Renal cortex interstitium (tissue), 11 donors: ENCODE results near the gene GPHN. TPM values are rescaled to one million over a fixed set of nuclear protein-coding genes. Genes with fewer than 3 reads are reported as not detected.

Experiments used
- DNase-seq, 11 donors: peaks; one replicate each; pipeline ENCODE4 v3.0.0-alpha.2; 2013; ENCODE audit warnings: low read depth in 9 of 11, low spot score in 4 of 11; ENCODE audit errors: extremely low read depth in 1 of 11
- polyA plus RNA-seq, 3 donors: library from polyadenylated mRNA; unstranded; fragments of 120-200 nt; gene quantifications; one replicate each; pipeline ENCODE4 v1.2.1, GENCODE V29; 2013; ENCODE audit not compliant: insufficient read length in 3 of 3

Gene GPHN
- polyA plus RNA-seq, 3 donors = 66.0 to 77.8 (median 70.6) TPM

DNA sequence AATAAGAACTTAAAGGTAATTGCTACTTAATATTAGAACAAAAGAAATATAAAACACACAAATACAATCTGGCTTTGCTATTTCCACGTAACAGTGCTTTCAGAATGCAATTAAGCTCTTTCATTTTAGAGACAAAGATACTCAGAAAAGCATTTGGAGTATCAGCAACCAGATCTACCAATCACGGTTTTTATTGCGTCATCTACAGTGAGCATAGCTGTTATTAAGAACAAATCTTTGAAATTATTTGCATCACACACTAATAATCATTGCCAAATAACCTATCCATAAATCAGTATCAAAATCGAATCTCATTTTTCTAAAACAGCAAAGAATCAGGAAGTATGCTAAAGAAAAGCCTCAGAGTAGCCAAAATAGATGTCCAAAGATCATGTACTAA lies 654.4 kb downstream of the GPHN start:
- DNase-seq = no peak

DNA sequence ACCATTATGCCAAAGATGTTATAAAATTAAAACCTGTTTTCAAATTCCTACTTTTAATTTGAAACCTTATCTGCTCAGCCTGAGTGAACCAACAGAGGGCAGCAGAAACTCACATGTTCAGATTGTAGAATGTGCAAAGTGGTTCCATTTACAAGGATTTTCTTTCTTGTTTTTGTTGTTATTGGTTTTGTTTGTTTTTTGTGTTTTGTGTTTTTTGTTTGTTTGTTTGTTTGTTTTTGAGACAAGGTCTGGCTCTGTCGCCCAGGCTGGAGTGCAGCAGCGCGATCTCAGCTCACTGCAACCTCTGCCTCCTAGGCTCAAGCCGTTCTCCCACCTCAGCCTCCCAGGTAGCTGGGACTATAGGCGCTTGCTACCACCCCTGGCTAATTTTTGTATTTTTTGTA lies 658.5 kb downstream of the GPHN start:
- peak; percentile 15 to 43 (median 27) for DNase-seq

DNA sequence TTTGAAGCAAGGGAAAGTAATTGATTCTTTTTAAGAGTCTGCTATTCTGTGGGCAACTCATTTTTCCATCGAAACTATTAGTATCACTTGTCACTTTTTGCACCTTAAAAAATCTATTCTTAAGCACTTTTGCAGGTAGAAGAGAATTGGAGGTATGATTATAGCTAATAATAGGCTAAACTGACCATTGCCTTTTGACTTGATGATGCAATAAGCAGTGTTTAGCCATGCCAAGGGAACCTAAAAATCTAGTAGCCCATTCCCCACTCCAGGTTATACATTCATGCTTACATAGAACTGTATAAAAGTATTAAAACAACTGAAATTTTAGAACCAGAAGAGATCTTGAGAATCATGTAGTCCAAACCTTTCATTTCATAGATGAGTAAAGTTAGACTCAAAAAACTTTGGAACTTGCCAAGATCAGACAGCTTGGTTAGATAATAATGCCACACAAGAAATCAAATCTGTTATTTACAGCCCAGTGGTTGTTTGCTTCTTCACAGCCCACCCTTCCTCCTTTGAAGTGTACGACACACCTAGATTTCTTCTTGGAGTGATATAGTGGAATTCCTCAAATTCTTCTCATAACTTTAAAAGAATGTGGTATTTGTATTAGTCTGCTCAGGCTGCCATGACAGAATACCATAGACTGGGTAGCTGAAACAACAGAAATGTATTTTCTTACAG lies 659.6 kb downstream of the GPHN start:
- peak in 2 of 11 donors; percentile 1 to 2 for DNase-seq

DNA sequence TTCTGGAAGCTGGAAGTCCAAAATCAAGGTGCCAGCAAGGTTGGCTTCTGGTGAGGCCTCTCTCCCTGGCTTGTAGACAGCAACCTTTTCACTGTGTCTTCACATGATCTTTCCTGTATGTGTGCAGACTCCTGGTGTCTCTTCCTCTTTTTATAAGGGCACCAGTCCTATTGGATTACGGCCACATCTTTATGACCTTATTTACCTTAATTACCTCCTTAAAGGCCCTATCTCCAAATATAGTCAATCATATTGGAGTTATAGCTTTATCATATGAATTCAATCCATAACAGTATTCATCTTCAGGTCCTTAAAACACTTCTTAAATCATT lies 660.1 kb downstream of the GPHN start:
- no peak for DNase-seq

DNA sequence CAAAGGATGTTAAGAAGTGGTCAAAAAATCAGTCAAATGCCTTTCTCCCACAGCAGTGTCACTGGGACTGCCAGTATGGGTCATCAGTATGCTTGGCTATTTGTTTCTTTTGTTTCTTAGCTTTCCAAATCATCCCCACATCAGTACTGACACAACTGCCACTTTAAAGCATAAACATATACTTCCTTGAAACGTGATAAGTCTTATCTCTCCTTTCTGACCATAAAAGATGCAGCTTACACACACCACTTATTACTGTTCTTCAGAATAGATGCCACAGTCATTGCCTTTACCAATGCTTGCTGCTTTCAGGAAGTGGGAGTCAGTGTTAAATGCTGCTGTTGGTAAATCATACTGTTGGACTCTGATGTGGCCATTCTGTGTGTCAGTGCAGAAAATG lies 662.7 kb downstream of the GPHN start:
- DNase-seq = no peak

DNA sequence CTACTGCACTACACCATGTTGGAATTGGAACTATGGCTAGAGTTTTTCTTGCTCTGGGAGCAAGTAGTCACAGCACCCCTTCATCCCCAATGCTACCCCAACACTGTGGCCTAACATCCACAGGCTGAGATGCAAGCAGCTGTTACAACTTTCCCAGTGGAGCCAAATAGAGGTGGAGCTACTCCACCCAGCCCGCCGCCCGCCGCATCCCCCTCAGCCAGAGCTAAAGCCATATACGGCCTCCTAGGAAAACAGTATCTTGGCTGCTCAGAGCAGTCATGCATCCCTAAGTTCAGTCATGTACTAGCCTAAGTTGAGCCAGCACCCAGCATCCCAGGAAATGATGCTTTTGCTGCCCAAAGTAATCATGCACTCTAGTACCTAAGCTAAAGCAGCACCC lies 664.1 kb downstream of the GPHN start:
- no peak for DNase-seq

DNA sequence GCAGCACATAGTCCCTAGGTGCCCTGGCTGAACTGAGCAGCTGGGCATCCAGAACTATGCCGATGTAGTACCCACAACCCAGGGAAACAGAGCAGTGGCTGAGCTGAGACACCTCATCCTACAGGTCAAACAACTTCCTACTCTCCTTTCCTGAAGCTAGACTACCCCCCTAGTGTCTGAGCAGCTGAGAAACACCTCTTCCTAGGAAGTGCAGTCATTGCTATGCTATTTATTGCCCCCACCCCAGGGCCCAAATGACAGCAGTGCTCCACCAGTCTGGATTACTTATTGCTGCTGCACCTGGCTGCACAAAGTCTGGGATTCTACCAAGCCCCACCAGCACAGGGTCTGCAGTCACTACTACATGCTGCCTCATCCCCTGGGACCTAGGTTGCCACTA lies 664.6 kb downstream of the GPHN start:
- DNase-seq = no peak

DNA sequence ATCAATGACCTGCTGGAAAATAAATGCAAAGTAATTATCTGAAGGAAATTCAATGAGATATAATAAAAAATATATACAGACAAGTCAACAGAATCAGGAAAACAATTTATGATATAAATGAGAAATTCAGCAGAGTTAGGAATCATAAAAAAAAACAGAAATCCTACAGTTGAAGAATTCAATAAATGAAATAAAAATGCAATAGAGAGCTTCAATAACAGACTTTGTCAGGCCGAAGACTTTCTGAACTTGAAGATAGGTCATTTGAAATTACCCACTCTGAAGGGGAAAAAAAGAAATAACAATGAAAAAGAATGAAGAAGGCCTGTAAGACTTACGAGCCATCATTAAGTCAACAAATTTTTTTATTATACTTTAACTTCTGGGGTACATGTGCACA lies 665.8 kb downstream of the GPHN start:
- DNase-seq = no peak

DNA sequence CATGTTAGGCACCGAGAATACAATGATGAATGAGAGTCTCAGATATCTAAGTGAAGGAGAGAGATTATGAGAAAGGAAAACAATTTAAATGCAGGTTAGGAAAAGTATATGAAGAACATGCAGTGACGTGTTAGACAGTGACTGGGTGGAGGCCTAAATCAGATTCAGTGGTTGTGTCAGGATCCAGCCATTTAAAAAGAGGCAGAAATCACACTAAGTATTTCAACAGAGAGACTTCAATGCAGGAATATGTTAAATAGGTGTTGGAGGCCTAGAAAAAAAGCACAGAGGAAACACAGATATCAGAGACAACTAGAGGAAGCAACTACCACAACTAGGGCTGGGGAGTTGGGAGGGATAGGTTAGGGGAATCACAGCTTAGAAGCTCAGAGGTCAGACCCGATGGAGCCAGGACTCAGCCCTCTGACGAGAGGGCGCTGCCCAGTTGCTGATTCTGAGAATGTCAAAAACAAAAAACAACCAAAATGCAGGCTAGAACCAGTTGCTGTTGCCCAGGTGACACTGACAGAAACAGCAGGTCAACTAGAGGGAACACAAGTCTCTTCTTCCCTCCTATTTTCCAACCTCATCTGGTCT lies 678.3 kb downstream of the GPHN start:
- no peak for DNase-seq

DNA sequence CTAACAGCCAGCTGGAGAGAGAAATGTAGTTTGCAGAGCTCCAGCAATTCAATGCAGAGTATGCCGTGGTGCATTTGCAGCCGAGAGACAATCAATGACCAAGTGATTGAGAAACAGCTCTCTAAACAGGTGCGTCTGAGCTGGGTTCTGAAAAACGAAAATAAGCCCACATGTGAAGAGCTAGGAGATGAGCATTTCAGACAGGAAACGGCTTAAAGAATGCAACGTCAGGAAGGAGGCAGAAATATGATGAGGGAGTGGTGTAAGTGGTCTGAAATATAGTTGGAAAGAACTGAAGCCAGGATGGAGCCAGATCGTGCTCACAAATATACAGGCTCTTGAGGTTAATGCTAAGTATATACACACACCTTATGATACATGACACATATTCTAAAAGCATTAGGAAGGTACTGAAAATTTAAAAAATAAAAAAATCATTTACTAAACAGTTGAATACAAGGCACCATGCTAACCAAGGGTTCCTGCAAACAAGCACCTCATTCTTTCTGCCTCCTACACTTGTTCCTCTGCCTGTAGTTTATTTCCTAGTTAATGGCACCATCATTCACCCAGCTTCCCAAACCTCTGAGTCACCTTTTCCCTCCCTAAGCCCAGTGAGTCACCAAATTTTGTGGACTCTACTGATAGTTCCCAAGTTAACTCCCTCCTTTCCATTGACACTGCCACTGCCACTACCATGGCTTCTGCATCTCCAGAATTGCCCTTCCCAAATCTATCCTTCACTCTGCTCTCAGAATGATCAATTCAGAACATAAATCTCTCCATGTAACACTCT lies 679.0 kb downstream of the GPHN start:
- DNase-seq = no peak

DNA sequence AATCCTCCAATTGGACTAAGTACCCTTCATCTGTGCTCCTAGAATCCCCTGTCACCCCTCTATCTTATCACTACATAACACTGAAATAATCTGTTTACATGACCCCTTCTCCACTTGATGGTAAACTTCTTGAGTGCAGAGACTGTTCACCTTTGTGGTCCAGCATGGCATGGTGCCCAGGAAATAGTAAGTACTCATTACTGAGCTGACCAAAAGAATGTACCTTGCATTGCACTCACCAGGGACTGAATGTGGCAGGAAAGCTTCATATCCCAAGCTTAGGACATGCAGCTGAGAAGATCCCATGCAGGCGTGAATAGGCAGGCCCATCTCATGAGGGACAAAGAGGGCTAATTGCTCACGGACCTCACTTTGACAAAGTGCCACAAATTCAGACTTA lies 679.9 kb downstream of the GPHN start:
- DNase-seq = no peak

DNA sequence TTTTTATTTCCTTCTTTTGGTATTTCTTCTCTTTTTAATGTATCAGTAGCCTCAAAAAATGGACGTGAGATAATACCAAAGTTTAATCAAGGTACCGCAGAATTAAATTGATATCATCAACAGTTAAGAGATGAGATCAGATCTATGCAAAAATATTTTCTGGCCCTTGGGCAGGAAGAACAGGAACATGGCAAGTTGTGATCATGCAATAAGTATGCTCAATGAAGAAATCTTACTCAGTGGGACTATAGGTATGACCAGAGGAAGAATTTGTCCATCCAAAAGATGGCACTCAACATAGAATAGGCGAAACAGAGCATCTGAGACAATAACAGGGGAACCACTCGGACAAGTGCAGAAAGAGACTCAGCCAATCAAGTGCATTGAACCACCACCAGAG lies 680.4 kb downstream of the GPHN start:
- no peak for DNase-seq

DNA sequence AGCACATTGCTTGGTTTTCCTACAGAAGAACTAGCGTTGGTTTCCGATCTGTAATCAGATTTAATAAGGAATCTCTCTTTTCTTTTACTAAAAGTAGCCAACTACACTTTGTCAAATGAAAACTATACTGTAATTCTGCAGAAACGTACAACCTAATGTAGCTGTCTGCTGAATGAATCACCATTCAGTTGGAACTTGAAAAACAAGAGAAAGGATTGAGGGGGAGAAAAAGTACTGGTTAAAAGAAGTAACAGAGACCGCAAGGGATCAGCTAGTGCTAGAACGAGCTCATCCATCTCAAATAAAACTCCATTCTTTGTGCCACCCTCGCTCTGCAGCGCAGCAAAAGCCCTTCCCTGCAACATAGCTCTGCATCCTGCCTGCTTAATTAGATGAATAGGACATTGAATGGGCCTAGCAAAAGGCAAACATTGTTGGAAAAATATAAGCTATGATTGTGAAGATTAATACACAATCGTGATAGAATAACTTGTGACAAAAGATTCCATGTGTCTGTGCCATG lies 683.9 kb downstream of the GPHN start:
- DNase-seq = no peak

DNA sequence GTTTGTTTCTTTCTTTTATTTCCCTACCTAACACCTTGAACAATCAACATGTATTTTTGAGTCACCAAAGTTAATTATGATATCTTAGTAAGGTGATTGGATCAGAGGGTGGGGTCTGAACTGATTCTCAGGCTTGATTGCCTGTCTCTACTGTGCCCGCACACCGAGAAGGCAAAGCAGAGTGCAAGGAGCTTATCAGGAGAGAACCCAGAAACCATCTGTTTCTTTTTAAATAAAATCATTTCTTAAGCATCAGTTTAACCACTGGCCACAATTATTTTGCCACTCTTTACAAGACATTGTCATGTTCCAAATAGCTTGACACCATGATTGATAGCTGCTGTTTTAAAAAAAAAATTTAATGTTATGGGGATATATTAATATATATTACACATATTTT lies 684.4 kb downstream of the GPHN start:
- DNase-seq = no peak

DNA sequence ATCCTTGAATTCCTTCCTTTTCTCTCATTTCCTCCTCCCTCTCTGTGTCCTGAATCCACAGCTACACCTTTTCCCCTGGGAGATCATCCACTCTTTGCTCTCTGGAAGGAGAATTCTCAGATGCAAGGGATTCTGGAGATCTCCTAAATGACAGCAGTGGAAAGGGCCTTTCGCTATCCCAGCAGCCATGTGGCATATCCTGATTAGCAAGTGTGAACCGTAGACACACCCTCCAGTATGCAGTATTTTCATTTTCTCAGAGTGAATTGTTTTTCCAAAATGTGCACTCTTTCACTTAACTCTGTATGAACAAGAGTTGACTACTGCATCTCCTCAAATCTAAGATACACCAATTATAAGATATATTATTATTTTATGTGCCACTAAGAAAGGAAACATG lies 687.3 kb downstream of the GPHN start:
- DNase-seq = no peak

DNA sequence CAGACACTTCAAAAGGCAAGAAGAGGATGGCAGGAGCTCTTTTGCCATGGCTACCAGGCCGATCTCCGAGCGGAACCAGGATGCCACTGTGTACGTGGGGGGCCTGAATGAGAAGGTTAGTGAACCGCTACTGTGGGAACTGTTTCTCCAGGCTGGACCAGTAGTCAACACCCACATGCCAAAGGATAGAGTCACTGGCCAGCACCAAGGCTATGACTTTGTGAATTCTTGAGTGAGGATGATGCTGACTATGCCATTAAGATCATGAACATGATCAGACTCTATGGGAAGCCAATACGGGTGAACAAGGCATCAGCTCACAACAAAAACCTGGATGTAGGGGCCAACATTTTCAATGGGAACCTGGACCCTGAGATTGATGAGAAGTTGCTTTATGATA lies 691.1 kb downstream of the GPHN start:
- no peak for DNase-seq

DNA sequence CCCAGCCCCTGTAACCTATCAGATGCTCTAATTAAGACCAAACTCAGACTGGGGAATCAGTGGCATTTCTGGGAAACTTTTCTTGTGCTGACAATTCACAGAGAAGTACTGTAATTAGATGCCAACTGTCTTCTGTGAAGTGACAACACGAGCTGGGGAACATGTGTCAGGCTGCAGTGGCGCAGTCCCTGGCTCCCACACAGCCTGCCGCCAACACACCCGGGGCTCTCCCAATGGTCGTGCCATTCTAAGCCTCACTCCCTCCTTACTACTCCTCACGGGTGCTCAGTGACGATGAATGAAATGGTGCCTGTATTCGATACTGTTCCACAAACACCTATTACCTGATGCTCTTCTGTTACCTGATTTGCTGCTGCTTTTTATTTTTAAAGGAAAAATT lies 699.9 kb downstream of the GPHN start:
- DNase-seq = no peak

DNA sequence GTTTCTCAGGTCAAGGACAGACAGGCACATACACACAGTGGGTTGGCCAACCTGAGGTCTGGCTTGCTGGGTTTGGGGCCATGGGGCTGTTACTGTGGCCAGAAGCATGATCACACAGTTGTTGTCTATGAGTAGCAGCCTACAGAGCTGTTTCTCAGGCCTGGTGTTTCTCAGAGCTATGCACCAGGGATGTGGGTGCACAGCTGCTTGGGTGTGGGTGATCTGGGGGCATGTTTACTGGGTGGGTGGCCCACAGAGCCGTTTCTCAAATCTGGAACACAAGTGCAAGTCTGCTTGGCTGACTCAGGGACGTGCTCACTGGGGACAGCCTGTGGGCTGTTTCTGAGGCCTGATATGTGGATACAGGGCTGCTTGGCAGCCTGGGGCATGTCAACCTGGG lies 710.2 kb downstream of the GPHN start:
- DNase-seq = no peak

DNA sequence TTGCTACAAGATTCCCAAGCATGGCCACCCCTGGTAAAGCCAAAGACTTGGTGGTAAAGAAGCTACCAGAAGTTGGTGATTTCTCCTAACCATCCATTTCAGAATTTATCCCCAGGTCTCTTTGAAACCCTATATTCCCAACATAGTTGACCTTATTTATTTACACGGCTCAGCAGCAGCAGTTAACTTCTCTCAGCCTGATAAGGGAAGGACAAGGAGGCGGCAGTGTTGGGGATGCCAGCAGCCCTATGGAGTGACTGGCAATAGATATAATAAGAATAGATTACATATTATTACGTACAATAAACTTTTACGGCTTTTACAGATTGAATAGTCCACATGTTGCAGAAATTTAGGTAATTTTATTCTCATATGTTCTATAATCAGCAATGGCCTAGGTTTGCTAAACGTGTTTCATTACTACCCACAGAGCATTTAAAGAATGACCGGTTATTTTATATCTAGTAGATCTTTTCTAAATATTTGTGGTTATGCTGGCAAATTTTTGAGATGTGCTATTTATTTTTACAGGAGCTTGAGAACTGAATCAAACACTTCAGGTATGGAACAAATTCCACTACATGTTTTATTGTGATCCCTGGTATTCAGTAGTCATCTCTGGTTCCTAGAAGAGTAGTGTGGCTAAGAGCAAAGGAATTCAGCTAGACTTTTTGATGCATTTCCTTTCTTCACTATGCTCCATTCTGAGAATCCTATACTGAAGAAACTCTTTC lies 713.5 kb downstream of the GPHN start:
- no peak for DNase-seq

DNA sequence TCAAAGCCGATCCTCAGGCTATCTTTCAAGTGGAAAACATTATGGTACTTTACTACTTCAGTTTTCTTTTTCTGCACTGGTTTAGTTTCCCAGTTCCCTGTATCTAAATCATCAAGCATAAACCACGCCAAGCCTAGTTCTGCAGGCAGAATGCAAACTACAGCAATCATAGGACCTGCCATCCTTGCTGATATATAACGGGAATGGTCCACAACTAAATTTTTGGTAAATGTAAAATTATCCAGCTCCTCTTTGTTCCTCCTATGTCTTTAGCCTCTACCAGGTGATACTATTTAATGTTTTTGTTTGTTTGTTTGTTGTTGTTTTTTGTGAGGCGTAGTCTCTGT lies 714.0 kb downstream of the GPHN start:
- DNase-seq = no peak
